ENCODE data around the gene NECTIN1.
A peak's percentile ranks its signal among the peaks of the same experiment; 100 is the strongest.

NECTIN1 gene

GRCh38 chr11:119726585-119727522, 2.1 kb downstream of the NECTIN1 start:
- DNase-seq (ENCODE audit: low read depth), result no peak
- H3K4me3 ChIP-seq (ENCODE audit: low read depth, low read length), result peak overlapping the region; percentile 76
- no peak for TF ChIP-seq CTCF (IDR thresholded peaks at IDR 0.05; ENCODE audit: insufficient read depth, low read depth, low read length, missing control alignments)

- TF ChIP-seq CTCF (IDR thresholded peaks at IDR 0.05; ENCODE audit: insufficient read depth, low read depth, low read length, missing control alignments), result no peak
- no peak for DNase-seq (ENCODE audit: low read depth)
- no peak overlapping the region for H3K4me3 ChIP-seq (ENCODE audit: low read depth, low read length)
Observed at GRCh38 chr11:119726150-119726553, 2.8 kb downstream of the NECTIN1 start.

- DNase-seq (ENCODE audit: low read depth), result no peak
- H3K4me3 ChIP-seq (ENCODE audit: low read depth, low read length), result no peak overlapping the region
- no peak for TF ChIP-seq CTCF (IDR thresholded peaks at IDR 0.05; ENCODE audit: insufficient read depth, low read depth, low read length, missing control alignments)
Observed at GRCh38 chr11:119724956-119725355, 4.0 kb downstream of the NECTIN1 start.

GRCh38 chr11:119723952-119724325, 5.1 kb downstream of the NECTIN1 start:
- H3K4me3 ChIP-seq (ENCODE audit: low read depth, low read length), result no peak overlapping the region
- DNase-seq (ENCODE audit: low read depth), result no peak
- TF ChIP-seq CTCF (IDR thresholded peaks at IDR 0.05; ENCODE audit: insufficient read depth, low read depth, low read length, missing control alignments), result no peak

- no peak overlapping the region for H3K4me3 ChIP-seq (ENCODE audit: low read depth, low read length)
- DNase-seq (ENCODE audit: low read depth), result no peak
- TF ChIP-seq CTCF (IDR thresholded peaks at IDR 0.05; ENCODE audit: insufficient read depth, low read depth, low read length, missing control alignments), result no peak
Observed at GRCh38 chr11:119723243-119723951, 5.6 kb downstream of the NECTIN1 start.

- TF ChIP-seq CTCF (IDR thresholded peaks at IDR 0.05; ENCODE audit: insufficient read depth, low read depth, low read length, missing control alignments), result no peak
- H3K4me3 ChIP-seq (ENCODE audit: low read depth, low read length), result no peak overlapping the region
- peak; percentile 18 for DNase-seq (ENCODE audit: low read depth)
Observed at GRCh38 chr11:119722281-119722794, 6.7 kb downstream of the NECTIN1 start.

All from GM12865 (cell line).